Duodenal mucosa (tissue), 2 donors: ENCODE data around the gene FRYL.

ENCODE experiments used
- H3K27ac ChIP-seq: one replicate; pipeline ENCODE4 v1.7.0; 2013; ENCODE audit warnings: low read depth, low read length
- H3K27me3 ChIP-seq, 2 donors: one replicate each; pipeline ENCODE4 v1.7.0; 2013; ENCODE audit warnings: low read length in 2 of 2, control low read depth in 1 of 2; ENCODE audit not compliant: insufficient read depth in 2 of 2, control insufficient read depth in 1 of 2
- H3K36me3 ChIP-seq, 2 donors: one replicate each; pipeline ENCODE4 v1.7.0; 2013; ENCODE audit warnings: low read length in 2 of 2, control low read depth in 1 of 2; ENCODE audit not compliant: insufficient read depth in 2 of 2, control insufficient read depth in 1 of 2
- H3K4me1 ChIP-seq, 2 donors: one replicate each; pipeline ENCODE4 v1.7.0; 2013; ENCODE audit warnings: low read length in 2 of 2, control low read depth in 1 of 2; ENCODE audit not compliant: insufficient read depth in 2 of 2, control insufficient read depth in 1 of 2
- H3K4me3 ChIP-seq, 2 donors: one replicate each; pipeline ENCODE4 v1.7.0; 2013; ENCODE audit warnings: low read length in 2 of 2, low read depth in 1 of 2
- H3K9ac ChIP-seq, 2 donors: one replicate each; pipeline ENCODE4 v1.7.0; 2013; ENCODE audit warnings: low read length in 2 of 2, low read depth in 1 of 2
- H3K9me3 ChIP-seq, 2 donors: one replicate each; pipeline ENCODE4 v1.7.0; 2013; ENCODE audit warnings: low read length in 2 of 2, control low read depth in 1 of 2; ENCODE audit not compliant: control insufficient read depth in 1 of 2

The FRYL gene

DNA sequence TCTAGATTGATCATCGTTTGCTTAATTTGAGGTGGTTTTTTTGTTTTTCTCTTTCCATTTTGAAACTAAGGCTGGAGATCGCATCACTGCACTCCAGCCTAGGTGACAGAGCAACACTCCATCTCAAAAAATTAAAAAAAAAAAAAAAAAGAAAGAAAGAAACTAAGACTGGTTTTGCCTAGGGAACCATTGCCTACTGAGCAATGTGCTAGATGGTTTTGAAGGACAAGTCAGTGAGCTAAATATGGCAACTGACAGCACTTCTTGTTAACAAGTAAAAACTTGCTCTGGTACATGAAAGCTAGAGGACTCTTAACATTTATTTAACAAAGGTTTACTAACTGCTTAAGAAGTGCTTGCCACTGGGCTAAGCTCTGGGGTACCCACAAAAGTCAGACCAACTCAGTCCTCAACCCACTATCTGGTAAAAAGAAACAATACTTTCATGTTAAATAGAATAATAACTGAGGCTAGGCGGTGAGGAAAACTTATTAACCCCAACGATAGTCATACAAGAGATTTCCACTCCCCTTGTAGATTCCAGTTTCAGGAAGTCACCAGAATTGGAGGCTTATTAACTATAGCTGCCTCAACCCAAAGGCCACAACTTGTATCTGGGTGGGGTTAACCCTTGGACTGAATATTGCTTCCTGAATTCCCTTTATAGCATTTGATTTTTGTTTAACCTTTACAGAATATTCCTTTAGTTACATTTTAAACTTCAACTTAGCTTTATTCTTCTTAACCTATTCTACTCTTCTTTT, 111.6 kb downstream of the FRYL start:
- Histone ChIP-seq H3K4me1 (peaks cover 18 to 44% of the 10 kb centered on the region in 2 donors), H3K4me3 (peak overlapping the region; percentile 21 to 42), H3K9ac (no peak overlapping the region), H3K9me3 (no peaks in the 10 kb centered on the region), H3K27ac (peak overlapping the region; percentile 64), H3K27me3 (no peaks in the 10 kb centered on the region), H3K36me3 (no peaks in the 10 kb centered on the region)

DNA sequence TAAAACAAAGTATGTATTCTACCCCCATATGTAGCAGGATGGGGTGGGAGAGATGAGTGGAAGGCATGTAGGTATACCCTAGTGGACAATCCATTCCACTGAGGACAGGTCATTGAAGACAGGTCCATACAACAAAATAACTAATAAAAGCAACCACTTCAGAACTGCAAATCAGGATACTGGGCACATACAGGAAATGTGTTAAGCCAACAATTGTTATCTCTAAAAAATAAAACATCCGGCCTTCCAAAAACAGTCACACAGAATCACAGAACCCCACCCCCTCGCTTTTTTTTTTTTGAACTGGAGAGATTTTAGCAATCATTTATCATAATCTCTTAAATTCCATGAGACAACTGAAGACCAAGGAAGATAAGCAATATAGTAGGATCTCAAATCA, 112.9 kb downstream of the FRYL start:
- Histone ChIP-seq H3K4me1 (peaks cover 18 to 39% of the 10 kb centered on the region in 2 donors), H3K9ac (no peak overlapping the region), H3K4me3 (no peak overlapping the region), H3K36me3 (no peaks in the 10 kb centered on the region), H3K27me3 (no peaks in the 10 kb centered on the region), H3K27ac (no peak overlapping the region), H3K9me3 (no peaks in the 10 kb centered on the region)

- H3K9ac ChIP-seq, result no peak overlapping the region
- H3K27me3 ChIP-seq, result no peaks in the 10 kb centered on the region
- H3K4me3 ChIP-seq, result peak overlapping the region in 1 of 2 donors; percentile 54
- no peak overlapping the region for H3K27ac ChIP-seq
- no peaks in the 10 kb centered on the region for H3K36me3 ChIP-seq
- peaks cover 18 to 46% of the 10 kb centered on the region in 2 donors for H3K4me1 ChIP-seq
- H3K9me3 ChIP-seq, result no peaks in the 10 kb centered on the region
These were observed 114.4 kb downstream of the FRYL start for GRCh38 chr4:48665555-48666186.

- Histone ChIP-seq H3K4me1 (peaks cover 21 to 54% of the 10 kb centered on the region in 2 donors), H3K9me3 (no peaks in the 10 kb centered on the region), H3K4me3 (peak overlapping the region in 1 of 2 donors; percentile 4), H3K27ac (no peak overlapping the region), H3K36me3 (no peaks in the 10 kb centered on the region), H3K27me3 (no peaks in the 10 kb centered on the region), H3K9ac (no peak overlapping the region)
These were observed 115.1 kb downstream of the FRYL start for GRCh38 chr4:48664938-48665337.

GRCh38 chr4:48661391-48661790, 118.7 kb downstream of the FRYL start:
- H3K27ac ChIP-seq, result no peak overlapping the region
- H3K4me3 ChIP-seq, result no peak overlapping the region
- H3K9me3 ChIP-seq, result no peaks in the 10 kb centered on the region
- no peaks in the 10 kb centered on the region for H3K27me3 ChIP-seq
- H3K4me1 ChIP-seq, result peaks cover 11 to 37% of the 10 kb centered on the region in 2 donors
- H3K9ac ChIP-seq, result no peak overlapping the region
- H3K36me3 ChIP-seq, result no peaks in the 10 kb centered on the region

DNA sequence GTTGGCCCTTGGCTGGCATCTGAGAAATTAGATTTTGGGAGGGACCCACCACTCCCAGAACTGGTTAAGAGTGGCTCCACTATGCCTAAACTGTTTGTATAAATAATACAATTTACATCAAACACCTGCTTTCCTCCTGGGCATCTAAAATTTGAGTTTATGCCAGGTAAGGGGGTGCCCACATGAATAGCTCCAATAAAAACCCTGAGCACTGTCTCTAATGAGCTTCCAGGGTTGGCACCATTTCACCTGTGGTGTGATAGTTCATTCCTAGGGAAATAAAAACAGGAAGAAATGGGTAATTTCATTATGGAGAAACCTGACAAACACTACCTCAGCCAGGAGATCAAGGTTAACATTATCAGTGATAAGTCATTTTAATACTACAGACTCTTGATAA, 119.7 kb downstream of the FRYL start:
- no peak overlapping the region for H3K4me3 ChIP-seq
- no peak overlapping the region for H3K27ac ChIP-seq
- peaks cover 4 to 29% of the 10 kb centered on the region in 2 donors for H3K4me1 ChIP-seq
- H3K9ac ChIP-seq, result no peak overlapping the region
- no peaks in the 10 kb centered on the region for H3K36me3 ChIP-seq
- H3K27me3 ChIP-seq, result no peaks in the 10 kb centered on the region
- H3K9me3 ChIP-seq, result no peaks in the 10 kb centered on the region

- H3K4me1 ChIP-seq, result peaks cover 0 to 5% of the 10 kb centered on the region in 2 donors
- no peak overlapping the region for H3K4me3 ChIP-seq
- H3K36me3 ChIP-seq, result peaks cover 0 to 6% of the 10 kb centered on the region in 2 donors
- H3K9ac ChIP-seq, result no peak overlapping the region
- H3K9me3 ChIP-seq, result no peaks in the 10 kb centered on the region
- H3K27ac ChIP-seq, result no peak overlapping the region
- no peaks in the 10 kb centered on the region for H3K27me3 ChIP-seq
These were observed 125.9 kb downstream of the FRYL start for GRCh38 chr4:48654015-48654664.

DNA sequence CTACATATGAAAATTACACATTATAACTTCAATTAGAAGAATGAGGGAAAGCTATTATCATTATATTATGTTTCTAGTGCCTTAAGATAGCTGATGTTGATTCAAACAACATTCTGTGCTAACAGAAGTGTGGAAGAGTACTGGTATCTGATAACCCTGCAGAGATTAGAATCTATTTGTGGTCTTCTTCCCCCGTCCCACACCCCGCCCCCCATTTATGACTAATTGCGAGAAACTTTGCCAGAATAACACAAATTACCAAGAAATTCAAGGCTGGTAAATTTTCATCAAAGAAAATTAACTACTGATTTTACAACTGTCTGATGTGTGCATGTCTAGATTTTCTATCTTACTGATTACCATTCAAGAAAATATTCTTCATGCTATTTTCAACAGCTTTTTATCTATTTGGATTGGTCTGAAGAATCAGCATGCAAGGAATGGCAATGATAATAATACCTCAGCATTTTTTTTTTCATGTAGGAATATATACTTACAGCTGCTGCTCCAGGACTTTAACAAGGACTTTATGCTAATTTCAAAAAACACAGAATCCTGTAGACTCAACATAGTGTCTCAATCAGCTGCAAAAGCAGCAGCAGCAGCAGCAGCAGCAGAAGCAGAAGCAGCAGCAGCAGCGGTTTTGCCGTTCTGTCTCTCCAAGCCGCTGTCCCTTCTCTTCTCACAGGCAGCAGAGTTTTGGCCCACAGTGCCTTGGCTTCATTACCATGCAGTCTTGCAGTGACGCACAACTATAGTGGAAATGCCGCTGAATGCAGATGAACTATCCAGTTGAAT, 126.7 kb downstream of the FRYL start:
- peaks cover 0 to 5% of the 10 kb centered on the region in 2 donors for H3K4me1 ChIP-seq
- peaks cover 0 to 6% of the 10 kb centered on the region in 2 donors for H3K36me3 ChIP-seq
- H3K9ac ChIP-seq, result no peak overlapping the region
- no peaks in the 10 kb centered on the region for H3K27me3 ChIP-seq
- no peak overlapping the region for H3K4me3 ChIP-seq
- H3K27ac ChIP-seq, result no peak overlapping the region
- no peaks in the 10 kb centered on the region for H3K9me3 ChIP-seq

DNA sequence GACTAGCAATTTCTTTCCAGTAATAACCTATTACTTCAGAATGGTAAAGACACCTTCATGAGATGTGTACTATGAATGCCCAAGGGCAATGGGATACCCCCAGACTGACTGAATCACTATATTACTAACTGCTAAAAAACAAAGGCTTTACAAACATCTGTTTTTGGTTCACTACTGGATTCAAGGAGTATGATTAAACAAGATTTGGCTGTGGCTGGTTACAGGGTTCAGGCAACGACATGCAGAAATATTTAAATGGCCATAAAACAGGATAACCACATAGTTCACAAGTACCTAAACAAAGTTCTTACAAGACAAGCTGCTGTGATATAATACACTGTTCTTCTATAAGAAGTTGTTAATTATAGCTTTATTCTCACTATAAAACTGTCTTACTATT, 128.2 kb downstream of the FRYL start:
- Histone ChIP-seq H3K27ac (no peak overlapping the region), H3K4me3 (no peak overlapping the region)

More for the DNA sequence above, 128.2 kb downstream of the FRYL start:
- Histone ChIP-seq H3K9me3 (no peaks in the 10 kb centered on the region), H3K36me3 (peaks cover 0 to 6% of the 10 kb centered on the region in 2 donors), H3K27me3 (no peaks in the 10 kb centered on the region), H3K4me1 (peaks cover 0 to 5% of the 10 kb centered on the region in 2 donors), H3K9ac (no peak overlapping the region)
